ENCODE results near the gene RANBP10. TPM values are rescaled to one million over a fixed set of nuclear protein-coding genes. Genes with fewer than 3 reads are reported as not detected.
A peak's percentile ranks its signal among the peaks of the same experiment; 100 is the strongest.

Gene RANBP10
- total and polyA plus RNA-seq, 5 donors: 6.9 to 16.3 (median 11.6) TPM

- Histone ChIP-seq H3K9me3 (ENCODE audit: control insufficient read depth, low read length) (no peaks in the 10 kb centered on the region), H3K27ac (ENCODE audit: low read length) (no peak overlapping the region), H3K4me3 (ENCODE audit: low read length) (no peak overlapping the region), H3K4me1 (ENCODE audit: control insufficient read depth, insufficient read depth, low read length) (no peaks in the 10 kb centered on the region), H3K27me3 (ENCODE audit: control insufficient read depth, insufficient read depth) (no peaks in the 10 kb centered on the region)
- intact Hi-C loops (cut with DNase I): no loop called here
- 75% methylated on average over 4 of the region's 4 CpGs for WGBS
- DNase-seq (no peak), ATAC-seq (no peak)
These were observed 65.2 kb downstream of the RANBP10 start for GRCh38 chr16:67741118-67741517.

GRCh38 chr16:67740391-67740790 lies 66.0 kb downstream of the RANBP10 start:
- Histone ChIP-seq H3K27ac (ENCODE audit: low read length) (no peak overlapping the region), H3K4me1 (ENCODE audit: control insufficient read depth, insufficient read depth, low read length) (no peaks in the 10 kb centered on the region), H3K9me3 (ENCODE audit: control insufficient read depth, low read length) (no peaks in the 10 kb centered on the region), H3K27me3 (ENCODE audit: control insufficient read depth, insufficient read depth) (no peaks in the 10 kb centered on the region), H3K4me3 (ENCODE audit: low read length) (no peak overlapping the region)
- intact Hi-C loops (cut with DNase I): no loop called here
- DNase-seq (no peak), ATAC-seq (no peak)
- 90% methylated on average over 3 of the region's 3 CpGs for WGBS

- Histone ChIP-seq H3K27me3 (ENCODE audit: control insufficient read depth, insufficient read depth) (no peaks in the 10 kb centered on the region), H3K4me3 (ENCODE audit: low read length) (no peak overlapping the region), H3K4me1 (ENCODE audit: control insufficient read depth, insufficient read depth, low read length) (peaks cover 2% of the 10 kb centered on the region), H3K9me3 (ENCODE audit: control insufficient read depth, low read length) (no peaks in the 10 kb centered on the region), H3K27ac (ENCODE audit: low read length) (no peak overlapping the region)
- ATAC-seq (peak in 1 of 2 donors; percentile 25), DNase-seq (no peak)
- intact Hi-C loops (cut with DNase I): no loop called here
- 98% methylated on average over 4 of the region's 4 CpGs for WGBS
These were observed 69.5 kb downstream of the RANBP10 start for GRCh38 chr16:67736858-67737257.

GRCh38 chr16:67734731-67735201 lies 71.6 kb downstream of the RANBP10 start:
- Histone ChIP-seq H3K4me1 (ENCODE audit: control insufficient read depth, insufficient read depth, low read length) (peaks cover 2% of the 10 kb centered on the region), H3K4me3 (ENCODE audit: low read length) (no peak overlapping the region), H3K27ac (ENCODE audit: low read length) (no peak overlapping the region), H3K27me3 (ENCODE audit: control insufficient read depth, insufficient read depth) (no peaks in the 10 kb centered on the region), H3K9me3 (ENCODE audit: control insufficient read depth, low read length) (no peaks in the 10 kb centered on the region)
- DNase-seq (no peak), ATAC-seq (no peak)
- intact Hi-C loops (cut with DNase I): no loop called here
- 91% methylated on average over 9 of the region's 9 CpGs for WGBS

- no peaks in the 10 kb centered on the region for H3K9me3 ChIP-seq (ENCODE audit: control insufficient read depth, low read length)
- no peak for DNase-seq
- no peaks in the 10 kb centered on the region for H3K27me3 ChIP-seq (ENCODE audit: control insufficient read depth, insufficient read depth)
- H3K4me1 ChIP-seq (ENCODE audit: control insufficient read depth, insufficient read depth, low read length): peaks cover 2% of the 10 kb centered on the region
- no peak overlapping the region for H3K27ac ChIP-seq (ENCODE audit: low read length)
- WGBS: 86% methylated on average over 5 of the region's 5 CpGs
- intact Hi-C loops (cut with DNase I): no loop called here
- no peak overlapping the region for H3K4me3 ChIP-seq (ENCODE audit: low read length)
- peak in 1 of 2 donors; percentile 14 for ATAC-seq
These were observed 72.5 kb downstream of the RANBP10 start for GRCh38 chr16:67733734-67734470.

GRCh38 chr16:67731753-67732095 lies 74.6 kb downstream of the RANBP10 start:
- intact Hi-C loops (cut with DNase I): no loop called here
- Histone ChIP-seq H3K9me3 (ENCODE audit: control insufficient read depth, low read length) (no peaks in the 10 kb centered on the region), H3K27ac (ENCODE audit: low read length) (no peak overlapping the region), H3K27me3 (ENCODE audit: control insufficient read depth, insufficient read depth) (no peaks in the 10 kb centered on the region), H3K4me1 (ENCODE audit: control insufficient read depth, insufficient read depth, low read length) (peaks cover 2% of the 10 kb centered on the region), H3K4me3 (ENCODE audit: low read length) (no peak overlapping the region)
- 95% methylated on average over 4 of the region's 4 CpGs for WGBS
- DNase-seq: no peak
- ATAC-seq: no peak

- H3K27ac ChIP-seq (ENCODE audit: low read length): no peak overlapping the region
- H3K4me1 ChIP-seq (ENCODE audit: control insufficient read depth, insufficient read depth, low read length): peaks cover 2% of the 10 kb centered on the region
- H3K9me3 ChIP-seq (ENCODE audit: control insufficient read depth, low read length): no peaks in the 10 kb centered on the region
- DNase-seq (no peak), ATAC-seq (no peak)
- 91% methylated on average over 9 of the region's 9 CpGs for WGBS
- H3K4me3 ChIP-seq (ENCODE audit: low read length): no peak overlapping the region
- intact Hi-C loops (cut with DNase I): no loop called here
- no peaks in the 10 kb centered on the region for H3K27me3 ChIP-seq (ENCODE audit: control insufficient read depth, insufficient read depth)
These were observed 75.1 kb downstream of the RANBP10 start for GRCh38 chr16:67731071-67731752.

GRCh38 chr16:67730326-67730725 lies 76.0 kb downstream of the RANBP10 start:
- peaks cover 2% of the 10 kb centered on the region for H3K4me1 ChIP-seq (ENCODE audit: control insufficient read depth, insufficient read depth, low read length)
- no peak for DNase-seq
- H3K9me3 ChIP-seq (ENCODE audit: control insufficient read depth, low read length): no peaks in the 10 kb centered on the region
- intact Hi-C loops (cut with DNase I): no loop called here
- no peak overlapping the region for H3K4me3 ChIP-seq (ENCODE audit: low read length)
- no peaks in the 10 kb centered on the region for H3K27me3 ChIP-seq (ENCODE audit: control insufficient read depth, insufficient read depth)
- no peak overlapping the region for H3K27ac ChIP-seq (ENCODE audit: low read length)
- 95% methylated on average over 6 of the region's 6 CpGs for whole genome bisulfite sequencing
- ATAC-seq: no peak

GRCh38 chr16:67729636-67730248 lies 76.6 kb downstream of the RANBP10 start:
- intact Hi-C loops (cut with DNase I): loop anchor here in 1 of 4 donors (10.0 kb wide), 1 partner anchor 45 kb away; no protein-coding TSS in a partner anchor
- no peaks in the 10 kb centered on the region for H3K9me3 ChIP-seq (ENCODE audit: control insufficient read depth, low read length)
- H3K27ac ChIP-seq (ENCODE audit: low read length): no peak overlapping the region
- no peak overlapping the region for H3K4me3 ChIP-seq (ENCODE audit: low read length)
- no peak for DNase-seq
- ATAC-seq: no peak
- H3K27me3 ChIP-seq (ENCODE audit: control insufficient read depth, insufficient read depth): no peaks in the 10 kb centered on the region
- no peaks in the 10 kb centered on the region for H3K4me1 ChIP-seq (ENCODE audit: control insufficient read depth, insufficient read depth, low read length)
- WGBS: 95% methylated on average over 14 of the region's 14 CpGs

GRCh38 chr16:67727521-67728485 lies 78.6 kb downstream of the RANBP10 start:
- H3K4me1 ChIP-seq (ENCODE audit: control insufficient read depth, insufficient read depth, low read length): no peaks in the 10 kb centered on the region
- H3K4me3 ChIP-seq (ENCODE audit: low read length): no peak overlapping the region
- H3K27me3 ChIP-seq (ENCODE audit: control insufficient read depth, insufficient read depth): no peaks in the 10 kb centered on the region
- no peak overlapping the region for H3K27ac ChIP-seq (ENCODE audit: low read length)
- no peak for ATAC-seq
- intact Hi-C loops (cut with DNase I): loop anchor here in 1 of 4 donors (10.0 kb wide), 1 partner anchor 47 kb away; no protein-coding TSS in a partner anchor
- 90% methylated on average over 22 of the region's 22 CpGs for WGBS
- DNase-seq: no peak
- H3K9me3 ChIP-seq (ENCODE audit: control insufficient read depth, low read length): no peaks in the 10 kb centered on the region
